Sigmoid colon (tissue), 7 donors: ENCODE results near the gene ENOX2. TPM values are rescaled to one million over a fixed set of nuclear protein-coding genes. Genes with fewer than 3 reads are reported as not detected.
"Not testable (repeated sequence)": the region's sequence is repeated elsewhere in the genome, so short reads cannot be mapped to it uniquely, and the experiment has no call there.

Experiments
- DNase-seq: peaks from one replicate; pipeline ENCODE4 v3.0.0-alpha.2; 2019
- H3K27ac ChIP-seq, 4 donors: fragments of 200-600 bp; sonication (generic); one replicate each; pipeline ENCODE4 v1.5.1; 2016 to 2019; ENCODE audit warnings: mild to moderate bottlenecking in 1 of 4
- H3K27me3 ChIP-seq, 3 donors: fragments of 200-600 bp; sonication (generic); one replicate each; pipeline ENCODE4 v1.5.1; 2019; ENCODE audit warnings: mild to moderate bottlenecking in 1 of 3
- H3K36me3 ChIP-seq, 4 donors: fragments of 200-600 bp; sonication (generic); one replicate each; pipeline ENCODE4 v1.5.1; 2016 to 2019
- H3K4me1 ChIP-seq, 4 donors: fragments of 200-600 bp; sonication (generic); one replicate each; pipeline ENCODE4 v1.5.1; 2017 to 2019
- H3K4me3 ChIP-seq, 4 donors: fragments of 200-600 bp; sonication (generic); one replicate each; pipeline ENCODE4 v1.5.1; 2017 to 2019; ENCODE audit warnings: mild to moderate bottlenecking in 2 of 4, moderate library complexity in 1 of 4
- H3K9me3 ChIP-seq, 4 donors: fragments of 200-600 bp in 3 of 4; sonication (generic) in 3 of 4; one replicate each; pipeline versions ENCODE4 v1.5.1 to v1.6.1; 2013 to 2019
- EP300 ChIP-seq, 4 donors: sonication (generic); formaldehyde crosslinking; IDR thresholded peaks; one replicate each; pipeline ENCODE4 v1.6.1; 2017; ENCODE audit warnings: antibody characterized with exemption in 4 of 4
- POLR2A ChIP-seq, 2 donors: fragments of 450-650 bp; IDR thresholded peaks; one replicate each; pipeline ENCODE4 v1.6.1; 2016; ENCODE audit warnings: antibody characterized with exemption in 2 of 2, mild to moderate bottlenecking in 2 of 2, moderate library complexity in 2 of 2
- POLR2AphosphoS5 ChIP-seq, 4 donors: sonication (generic); formaldehyde crosslinking; IDR thresholded peaks; one replicate each; pipeline ENCODE4 v1.6.1; 2017; ENCODE audit warnings: antibody characterized with exemption in 4 of 4
- WGBS, 2 donors: extraction: QIAGEN DNeasy Blood & Tissue Kit; methylation state at CpG; one replicate each; pipeline ENCODE4 v1.1.7; 2013; 5-methylcytosine and 5-hydroxymethylcytosine counted together
- intact Hi-C: fragments of 100-400 bp; cut with DNase I; formaldehyde crosslinking; loops from one replicate; pipeline ENCODE4 v1.15.1; 2023
- polyA plus RNA-seq, 3 donors: library from polyadenylated mRNA; stranded (reverse); fragments of 200-250 nt; gene quantifications; one replicate each; pipeline ENCODE4 v1.2.3, GENCODE V29; 2013
- total RNA-seq, 4 donors: library from RNA; depleted of rRNA; stranded (reverse); fragments of >200 nt; gene quantifications; one replicate each; pipeline ENCODE4 v1.1.0, GENCODE V29; 2016
- TF ChIP-seq, protein P1 (sequence below), 4 experiments: fragments of 450-650 bp in 3 of 4; fragments of 200-600 bp in 1 of 4; IDR thresholded peaks; one replicate each; pipeline ENCODE4 v1.5.1; 2016 to 2019; ENCODE audit warnings: antibody characterized with exemption in 4 of 4, mild to moderate bottlenecking in 3 of 4, moderate library complexity in 2 of 4
- donor health status: healthy with polysubstance abuse.
- donor health status: Bipolar disorder and iron deficiency.
- donor health status: healthy.

ENOX2 gene
- total and polyA plus RNA-seq, 7 donors = 2.4 to 28.9 (median 18.8) TPM

- 97% methylated on average over 2 of the region's 2 CpGs for WGBS, 2 donors
- no peaks in the 10 kb centered on the region for H3K36me3 ChIP-seq
- intact Hi-C loops = no loop called here
- no peaks in the 10 kb centered on the region for H3K27me3 ChIP-seq
- no peak overlapping the region for H3K27ac ChIP-seq
- no peaks in the 10 kb centered on the region for H3K4me1 ChIP-seq
- DNase-seq = no peak
- no peaks in the 10 kb centered on the region for H3K9me3 ChIP-seq
- no peak overlapping the region for H3K4me3 ChIP-seq
- no peak for TF ChIP-seq POLR2AphosphoS5 (IDR thresholded peaks at IDR 0.05)
- TF ChIP-seq EP300 (IDR thresholded peaks at IDR 0.05) = no peak
- TF ChIP-seq POLR2A (IDR thresholded peaks at IDR 0.05) = no peak
- TF ChIP-seq, protein P1, sequence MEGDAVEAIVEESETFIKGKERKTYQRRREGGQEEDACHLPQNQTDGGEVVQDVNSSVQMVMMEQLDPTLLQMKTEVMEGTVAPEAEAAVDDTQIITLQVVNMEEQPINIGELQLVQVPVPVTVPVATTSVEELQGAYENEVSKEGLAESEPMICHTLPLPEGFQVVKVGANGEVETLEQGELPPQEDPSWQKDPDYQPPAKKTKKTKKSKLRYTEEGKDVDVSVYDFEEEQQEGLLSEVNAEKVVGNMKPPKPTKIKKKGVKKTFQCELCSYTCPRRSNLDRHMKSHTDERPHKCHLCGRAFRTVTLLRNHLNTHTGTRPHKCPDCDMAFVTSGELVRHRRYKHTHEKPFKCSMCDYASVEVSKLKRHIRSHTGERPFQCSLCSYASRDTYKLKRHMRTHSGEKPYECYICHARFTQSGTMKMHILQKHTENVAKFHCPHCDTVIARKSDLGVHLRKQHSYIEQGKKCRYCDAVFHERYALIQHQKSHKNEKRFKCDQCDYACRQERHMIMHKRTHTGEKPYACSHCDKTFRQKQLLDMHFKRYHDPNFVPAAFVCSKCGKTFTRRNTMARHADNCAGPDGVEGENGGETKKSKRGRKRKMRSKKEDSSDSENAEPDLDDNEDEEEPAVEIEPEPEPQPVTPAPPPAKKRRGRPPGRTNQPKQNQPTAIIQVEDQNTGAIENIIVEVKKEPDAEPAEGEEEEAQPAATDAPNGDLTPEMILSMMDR (IDR thresholded peaks at IDR 0.05) = no peak
These were observed 77.5 kb downstream of the ENOX2 start for GRCh38 chrX:130825525-130825924.

- DNase-seq, H3K9me3 ChIP-seq, H3K4me3 ChIP-seq, H3K27me3 ChIP-seq, intact Hi-C loops, H3K36me3 ChIP-seq, H3K27ac ChIP-seq, H3K4me1 ChIP-seq: not testable (repeated sequence)
- WGBS, 2 donors = 87 to 95% methylated on average over 4 of the region's 4 CpGs
These were observed 83.6 kb downstream of the ENOX2 start for GRCh38 chrX:130819367-130819766.

- H3K27me3 ChIP-seq, intact Hi-C loops, H3K4me1 ChIP-seq, H3K27ac ChIP-seq, H3K9me3 ChIP-seq, H3K36me3 ChIP-seq, DNase-seq, H3K4me3 ChIP-seq: not testable (repeated sequence)
- WGBS, 2 donors = 82 to 90% methylated on average over 5 of the region's 5 CpGs
These were observed 89.1 kb downstream of the ENOX2 start for GRCh38 chrX:130813932-130814331.

DNA sequence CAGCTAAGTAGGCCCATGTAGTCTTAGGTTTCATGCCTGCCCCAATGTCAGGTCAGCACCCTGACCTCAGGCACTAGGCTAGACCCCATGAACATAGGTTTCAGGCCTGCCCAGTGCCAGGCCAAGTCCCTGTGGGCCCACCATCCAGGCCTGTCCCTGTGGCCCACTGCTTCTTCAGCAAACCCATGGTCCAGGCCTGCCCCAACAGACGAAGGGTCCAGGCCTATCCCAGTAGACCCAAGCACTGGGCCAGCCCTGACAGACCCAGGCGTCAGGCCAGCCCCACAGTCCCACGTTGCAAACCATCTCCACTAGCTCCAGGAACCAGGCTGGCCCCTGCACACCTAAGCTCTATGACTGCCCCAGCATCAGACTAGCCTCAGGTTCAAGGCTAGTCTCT is 92.4 kb downstream of the ENOX2 start:
- H3K27ac ChIP-seq = no peak overlapping the region
- H3K4me1 ChIP-seq = no peaks in the 10 kb centered on the region
- no peak overlapping the region for H3K4me3 ChIP-seq
- DNase-seq = no peak
- no peaks in the 10 kb centered on the region for H3K36me3 ChIP-seq
- H3K9me3 ChIP-seq = no peaks in the 10 kb centered on the region
- 94 to 95% methylated on average over 3 of the region's 3 CpGs for WGBS, 2 donors
- H3K27me3 ChIP-seq = no peaks in the 10 kb centered on the region
- TF ChIP-seq POLR2AphosphoS5 (IDR thresholded peaks at IDR 0.05) = no peak
- TF ChIP-seq, protein P1 (IDR thresholded peaks at IDR 0.05) = no peak
- no peak for TF ChIP-seq POLR2A (IDR thresholded peaks at IDR 0.05)
- TF ChIP-seq EP300 (IDR thresholded peaks at IDR 0.05) = no peak
- intact Hi-C loops = no loop called here

- Histone ChIP-seq H3K27me3 (no peaks in the 10 kb centered on the region), H3K9me3 (no peaks in the 10 kb centered on the region), H3K4me1 (no peaks in the 10 kb centered on the region), H3K4me3 (no peak overlapping the region), H3K36me3 (no peaks in the 10 kb centered on the region), H3K27ac (no peak overlapping the region)
- intact Hi-C loops = no loop called here
- TF ChIP-seq EP300 (IDR thresholded peaks at IDR 0.05) (no peak), POLR2A (IDR thresholded peaks at IDR 0.05) (no peak), POLR2AphosphoS5 (IDR thresholded peaks at IDR 0.05) (no peak)
- TF ChIP-seq, protein P1 (IDR thresholded peaks at IDR 0.05) = no peak
- DNase-seq = no peak
- 64 to 74% methylated on average over 2 of the region's 2 CpGs for WGBS, 2 donors
These were observed 97.1 kb downstream of the ENOX2 start for GRCh38 chrX:130805903-130806302.

DNA sequence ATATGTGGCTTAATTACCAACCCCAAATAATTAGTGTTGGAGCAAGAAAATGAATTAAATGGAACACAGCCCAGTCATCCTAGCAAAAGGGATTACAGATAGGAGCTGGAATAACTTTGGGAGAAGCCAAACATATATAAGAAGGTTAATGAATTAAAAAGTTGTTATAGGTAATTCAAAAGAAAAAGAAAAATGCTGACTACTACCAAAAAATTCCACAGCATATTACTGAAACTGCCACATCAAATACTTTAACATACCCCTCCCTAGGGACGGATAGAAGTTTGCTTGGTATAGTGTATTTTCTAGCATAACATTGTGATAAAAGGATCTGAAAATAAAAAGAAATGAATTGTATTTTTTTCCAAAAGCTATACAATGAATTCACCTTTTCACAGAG is 99.5 kb downstream of the ENOX2 start:
- Histone ChIP-seq H3K27me3 (no peaks in the 10 kb centered on the region), H3K27ac (no peak overlapping the region), H3K4me1 (no peaks in the 10 kb centered on the region), H3K36me3 (no peaks in the 10 kb centered on the region), H3K9me3 (no peaks in the 10 kb centered on the region), H3K4me3 (no peak overlapping the region)
- TF ChIP-seq, protein P1 (IDR thresholded peaks at IDR 0.05) = no peak
- TF ChIP-seq EP300 (IDR thresholded peaks at IDR 0.05) (no peak), POLR2A (IDR thresholded peaks at IDR 0.05) (no peak), POLR2AphosphoS5 (IDR thresholded peaks at IDR 0.05) (no peak)
- no peak for DNase-seq
- 91 to 93% methylated on average over 1 of the region's 1 CpG for WGBS, 2 donors
- intact Hi-C loops = no loop called here
